ENCODE results near the gene STEAP2. TPM values are rescaled to one million over a fixed set of nuclear protein-coding genes. Genes with fewer than 3 reads are reported as not detected.

Gene STEAP2
- total and polyA plus RNA-seq, 2 of the 4 experiments (the other 2 are of a cell fraction): 1.8 to 3.9 TPM

DNA sequence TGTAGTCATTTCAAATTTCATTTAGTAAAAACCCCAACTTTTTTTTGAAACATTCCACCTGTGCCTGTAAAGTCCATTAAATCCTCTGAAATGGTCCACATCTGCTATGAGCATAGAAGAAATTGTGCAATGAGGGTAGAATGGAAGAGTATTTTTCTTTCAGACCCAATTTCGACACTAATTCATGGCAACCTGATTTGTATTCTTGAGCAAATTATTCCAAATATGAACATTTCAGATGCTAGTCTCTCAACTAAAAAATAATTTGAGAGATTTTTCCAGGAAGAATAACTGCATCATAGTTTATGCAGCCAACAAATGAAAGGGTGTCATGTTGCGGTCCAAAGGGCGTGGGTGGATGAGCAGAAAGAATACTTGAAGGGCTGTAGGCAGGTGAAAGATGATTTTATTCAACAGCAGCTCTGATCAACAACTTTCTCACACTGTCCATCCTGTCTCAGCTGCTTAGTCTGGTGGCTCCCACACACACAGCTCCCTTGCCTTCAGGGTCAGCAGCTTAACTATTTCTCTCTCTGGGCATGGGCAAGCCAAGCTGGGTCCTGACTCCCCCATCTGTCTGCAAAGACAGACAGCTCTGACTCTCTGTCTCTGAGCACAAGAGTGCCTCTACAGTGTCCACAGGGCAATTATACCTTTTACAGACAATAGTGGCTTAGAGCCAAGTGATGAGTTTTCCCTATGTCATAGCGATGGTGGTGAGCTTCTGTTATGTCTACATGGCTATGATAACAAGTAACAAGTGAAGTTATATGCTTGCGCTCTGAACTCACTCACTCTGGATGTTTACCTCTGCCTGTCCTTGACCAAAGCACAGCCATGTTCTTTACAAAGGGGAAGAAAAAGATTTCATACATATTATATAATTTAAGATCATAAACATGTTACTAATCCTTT is 11.5 kb downstream of the STEAP2 start:
- Histone ChIP-seq H3K18ac (ENCODE audit: low read depth, low read length) (no peak overlapping the region), H2BK120ac (ENCODE audit: low read depth, low read length) (no peak overlapping the region), H2BK5ac (ENCODE audit: low read depth, low read length, poor library complexity, severe bottlenecking) (no peak overlapping the region), H3K14ac (replicated peaks; ENCODE audit: low read depth, low read length) (no peak overlapping the region), H3K4me2 (ENCODE audit: low read depth, low read length) (no peak overlapping the region), H3K9ac (ENCODE audit: low read depth, low read length) (no peak overlapping the region), H3K4me3 (ENCODE audit: insufficient read depth, low read depth, low read length) (no peak overlapping the region), H2AK5ac (ENCODE audit: low read depth, low read length) (no peak overlapping the region), H3K23ac (ENCODE audit: low read depth, low read length) (no peak overlapping the region), H3K27me3 (ENCODE audit: control insufficient read depth, insufficient read depth, low read length) (no peaks in the 10 kb centered on the region), H3K9me1 (ENCODE audit: insufficient read depth, low read length) (no peaks in the 10 kb centered on the region), H3K4ac (ENCODE audit: low read depth, low read length) (no peak overlapping the region), H4K5ac (ENCODE audit: low read depth, low read length) (no peak overlapping the region), H3K4me1 (ENCODE audit: control insufficient read depth, insufficient read depth, low read length) (no peaks in the 10 kb centered on the region), H4K91ac (ENCODE audit: insufficient read depth, low read depth, low read length) (no peak overlapping the region), H3K27ac (ENCODE audit: insufficient read depth, low read length) (peak overlapping the region; percentile 1; the same call in 1 of the 2 replicates), H3K9me3 (ENCODE audit: control insufficient read depth, insufficient read depth, low read length) (no peaks in the 10 kb centered on the region), H3K36me3 (ENCODE audit: control insufficient read depth, insufficient read depth, low read length) (no peaks in the 10 kb centered on the region), H2BK15ac (ENCODE audit: low read depth, low read length) (no peak overlapping the region), H3K56ac (ENCODE audit: extremely low read depth, insufficient read depth, low read length) (no peak overlapping the region), H4K20me1 (ENCODE audit: insufficient read depth, low read length) (no peaks in the 10 kb centered on the region), H3K79me1 (ENCODE audit: low read depth in 1 of 2, low read length in 2 of 2) (no peaks in the 10 kb centered on the region; a peak in 1 of 4 replicates), H2AK9ac (replicated peaks; ENCODE audit: low read depth, low read length, poor library complexity) (no peak overlapping the region), H4K8ac (ENCODE audit: low read depth in 2 of 2, low read length in 2 of 2) (no peak overlapping the region), H2AFZ (replicated peaks; ENCODE audit: low read length, poor library complexity) (no peak overlapping the region), H2BK20ac (ENCODE audit: low read depth, low read length) (no peak overlapping the region)
- POLR2A ChIA-PET (ENCODE audit: unreplicated experiment): no interaction called here
- peak; percentile 62 for TF ChIP-seq CEBPB (IDR thresholded peaks at IDR 0.05; ENCODE audit: low read depth, low read length)
- no peak for TF ChIP-seq NFE2L2 (IDR thresholded peaks at IDR 0.05; ENCODE audit: low read depth, low read length)
- in situ Hi-C loops (cut with MboI; ENCODE audit: low sequenced_read_pairs) (no loop called here), intact Hi-C loops (cut with micrococcal nuclease) (no loop called here), dilution Hi-C loops (cut with HindIII; ENCODE audit: low sequenced_read_pairs, unreplicated experiment) (no loop called here)
- 0 out of 2 replicates have a peak, but pooled peaks have one; percentile 21 for ATAC-seq (ENCODE audit: low read depth)
- CTCF ChIA-PET: interaction anchor here (2.2 kb wide), 1 partner anchor 11 kb away, joined by 6 read pairs; the partner anchor contains the start of gene STEAP2
- BruUV-seq (replicated peaks): no TSS peak
- peak; percentile 68 for DNase-seq
- no CpG with 5 or more reads among the region's 5 CpGs for WGBS, 2 experiments (ENCODE audit: extremely low coverage in 2 of 2, insufficient read length in 1 of 2)

All from IMR-90 (cell line).